Stimulated activated CD8-positive, alpha-beta memory T cell treated with anti-CD3 and anti-CD28 coated beads, Interleukin-15, amount 100 ng/mL, for 48 hours (primary cell): ENCODE measurements around the gene HAUS7.
A peak's percentile ranks its signal among the peaks of the same experiment; 100 is the strongest.

Experiments used
- DNase-seq, 2 donors: peaks; one replicate each; pipeline ENCODE4 v3.0.0-alpha.2; 2020; ENCODE audit warnings: low read depth in 2 of 2

Gene HAUS7

DNA sequence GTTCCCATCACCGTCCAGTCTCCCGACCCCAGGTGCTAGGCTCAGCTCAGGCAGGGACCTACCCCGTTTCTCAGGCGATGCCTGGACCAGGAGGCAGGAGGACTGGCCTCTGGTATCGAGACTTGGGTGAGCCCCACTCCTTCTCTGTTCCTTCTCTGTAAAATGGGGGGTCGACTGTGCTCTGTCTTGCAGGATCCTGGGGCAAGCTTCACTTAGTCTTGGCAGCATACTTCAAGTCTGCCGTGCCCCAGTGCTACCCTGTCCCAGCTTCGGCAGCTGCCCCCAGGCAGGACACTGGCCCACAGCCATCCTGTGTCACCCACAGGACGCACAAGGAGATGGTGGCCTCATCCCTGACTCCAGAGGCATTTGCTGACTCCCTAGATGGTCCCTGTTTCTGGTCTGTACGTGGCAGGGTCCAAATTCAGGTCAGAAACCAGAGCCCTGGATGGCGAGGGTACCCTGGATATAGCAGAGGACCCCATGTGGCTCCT is 7.0 kb upstream of the HAUS7 start:
- DNase-seq: no peak

DNA sequence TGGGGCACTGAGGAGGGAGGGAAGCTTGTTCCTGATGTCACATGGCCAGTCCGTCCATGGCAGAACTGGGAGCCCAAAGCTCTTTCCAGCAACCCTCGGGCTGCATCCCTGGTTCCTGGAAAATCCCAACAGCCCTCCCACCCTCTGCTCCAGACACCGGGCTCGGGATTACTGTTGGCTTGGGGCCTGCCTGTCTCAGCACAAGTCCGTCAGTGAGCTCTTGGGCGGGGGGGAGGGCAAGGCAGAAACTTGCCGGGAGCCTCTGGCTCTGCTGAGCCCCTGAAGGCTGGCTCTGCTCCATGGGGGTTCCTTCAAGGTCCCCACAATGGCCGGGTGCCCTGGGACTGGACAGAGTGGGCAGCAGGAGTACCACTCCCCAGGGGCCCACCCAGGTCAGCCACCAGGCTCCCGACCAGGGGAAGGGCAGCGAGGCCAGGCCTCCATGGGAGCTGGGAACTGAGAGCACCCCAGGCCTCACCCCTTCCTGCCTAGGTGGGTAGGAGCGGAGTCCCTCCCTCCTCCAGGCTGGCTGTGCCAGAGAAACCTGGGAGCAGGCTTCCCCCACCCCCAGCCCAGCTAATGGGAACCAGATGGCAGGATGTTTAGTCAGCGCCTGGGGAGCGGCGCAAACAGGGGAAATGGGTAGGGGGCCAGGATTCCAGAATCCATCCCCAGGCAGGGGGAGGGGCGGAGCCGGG is 6.4 kb upstream of the HAUS7 start:
- no peak for DNase-seq

GRCh38 chrX:153475751-153476281 is 5.4 kb upstream of the HAUS7 start:
- DNase-seq: no peak

- DNase-seq: no peak
Observed at GRCh38 chrX:153475271-153475670, 4.9 kb upstream of the HAUS7 start.

- peak in 1 of 2 donors; percentile 10 for DNase-seq
Observed at GRCh38 chrX:153474718-153475117, 4.3 kb upstream of the HAUS7 start.

GRCh38 chrX:153474266-153474665 is 3.9 kb upstream of the HAUS7 start:
- DNase-seq: no peak

DNA sequence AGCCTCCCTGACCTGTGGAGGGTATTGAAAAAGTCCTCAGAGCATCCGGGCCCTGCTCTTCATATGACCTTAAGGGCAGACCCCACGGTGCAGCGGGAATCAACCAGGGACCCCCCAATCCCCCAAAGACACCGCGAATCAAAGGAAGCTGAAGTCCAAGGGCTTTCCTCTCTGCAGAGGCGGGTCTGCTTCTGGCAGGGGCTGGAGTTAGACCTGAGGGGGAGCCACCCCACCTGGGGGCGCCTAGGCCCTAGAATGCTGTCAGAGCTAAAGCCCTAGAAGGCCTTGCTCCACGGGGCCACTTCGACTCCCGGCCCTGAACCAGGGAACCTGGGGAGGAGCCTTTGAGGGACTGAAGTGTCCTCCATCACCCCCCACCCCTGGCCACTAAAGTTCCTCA is 2.8 kb upstream of the HAUS7 start:
- DNase-seq: no peak

DNA sequence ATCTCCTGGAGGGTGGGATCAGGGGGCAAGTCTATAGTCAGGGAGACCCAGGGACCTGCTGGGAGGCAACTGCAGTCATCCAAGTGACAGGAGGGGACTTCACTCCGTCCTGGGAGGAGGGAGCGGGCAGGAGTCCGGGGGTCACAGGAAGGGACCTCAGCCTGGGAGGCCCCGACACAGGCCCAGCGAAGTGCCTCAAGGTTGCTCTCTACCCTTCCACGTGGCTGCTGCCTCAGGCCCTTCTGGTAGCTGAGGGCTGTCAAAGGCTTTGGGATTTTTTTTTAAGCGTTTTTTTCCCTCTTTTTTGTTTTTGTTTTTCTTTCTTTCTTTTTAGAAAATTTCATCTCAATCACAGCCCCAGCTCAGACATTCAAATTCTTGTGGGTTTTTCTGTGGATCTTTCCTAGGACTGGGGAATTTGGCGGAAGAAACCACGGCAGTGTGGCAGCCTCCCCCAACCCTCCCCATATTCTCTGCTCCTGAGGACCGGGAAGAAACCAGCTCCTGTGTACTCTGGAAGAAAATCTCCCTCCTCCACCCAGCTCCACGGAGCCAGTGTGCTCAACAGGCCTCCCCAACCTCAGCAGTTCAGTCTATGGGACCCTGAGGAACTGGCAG is 1.4 kb upstream of the HAUS7 start:
- no peak for DNase-seq

DNA sequence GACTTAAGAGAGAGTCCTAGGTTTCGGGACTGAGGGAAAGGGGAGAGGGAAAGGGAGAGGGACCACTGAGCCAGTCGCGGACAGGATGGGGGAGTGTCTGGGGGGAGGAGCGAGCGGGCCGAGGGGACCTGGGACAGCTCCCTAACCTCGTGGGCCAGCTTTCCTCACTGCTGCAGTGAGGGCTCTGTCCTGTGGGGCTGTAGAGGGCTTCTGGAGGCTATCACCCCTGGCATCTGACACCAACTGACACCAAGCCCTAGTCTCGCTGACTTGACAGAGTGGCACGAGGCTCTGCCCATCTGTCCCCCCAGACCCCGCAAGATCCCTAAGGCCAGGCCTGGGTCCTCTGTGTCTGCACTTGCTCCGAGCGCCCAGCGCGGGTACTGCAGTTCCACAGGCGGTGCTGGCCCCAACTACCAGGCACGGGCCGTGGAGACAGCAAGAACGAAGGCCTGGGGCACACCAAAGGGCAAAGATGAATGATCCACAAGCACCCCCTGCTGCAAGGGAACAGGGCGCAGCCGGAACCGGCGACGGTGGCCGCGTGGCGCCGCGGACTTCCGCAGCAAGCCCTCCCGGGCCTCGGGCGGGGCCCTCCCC is 465 bp downstream of the HAUS7 start:
- peak in 1 of 2 donors; percentile 27 for DNase-seq

DNA sequence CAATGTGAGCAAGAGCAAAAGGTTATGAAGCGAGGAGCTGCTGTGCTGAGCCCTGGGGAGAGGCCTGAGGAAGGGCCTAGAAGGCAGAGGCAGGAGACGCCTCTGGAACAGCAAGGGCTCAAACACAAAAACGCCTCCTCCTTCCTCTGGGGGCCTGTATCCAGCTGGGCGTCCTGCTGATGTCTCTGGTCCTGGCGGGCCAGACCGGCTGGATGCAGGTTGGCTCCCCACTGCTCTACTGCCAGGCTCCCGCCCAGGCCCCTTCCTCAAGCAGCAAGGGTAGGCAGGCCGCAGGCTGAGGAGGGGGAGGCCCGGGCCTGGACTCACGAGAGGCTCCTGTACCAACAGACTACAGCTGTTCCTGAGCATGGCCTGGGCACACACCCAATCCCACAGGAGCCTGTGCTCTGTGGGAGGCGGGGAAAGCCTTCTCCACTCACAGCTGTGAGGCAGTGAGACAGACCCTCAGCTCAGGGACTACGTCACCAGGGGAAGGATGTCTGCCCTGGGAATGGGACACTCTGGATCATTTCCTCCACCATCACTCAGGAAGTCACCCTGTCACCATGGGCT is 2.3 kb downstream of the HAUS7 start:
- no peak for DNase-seq

DNA sequence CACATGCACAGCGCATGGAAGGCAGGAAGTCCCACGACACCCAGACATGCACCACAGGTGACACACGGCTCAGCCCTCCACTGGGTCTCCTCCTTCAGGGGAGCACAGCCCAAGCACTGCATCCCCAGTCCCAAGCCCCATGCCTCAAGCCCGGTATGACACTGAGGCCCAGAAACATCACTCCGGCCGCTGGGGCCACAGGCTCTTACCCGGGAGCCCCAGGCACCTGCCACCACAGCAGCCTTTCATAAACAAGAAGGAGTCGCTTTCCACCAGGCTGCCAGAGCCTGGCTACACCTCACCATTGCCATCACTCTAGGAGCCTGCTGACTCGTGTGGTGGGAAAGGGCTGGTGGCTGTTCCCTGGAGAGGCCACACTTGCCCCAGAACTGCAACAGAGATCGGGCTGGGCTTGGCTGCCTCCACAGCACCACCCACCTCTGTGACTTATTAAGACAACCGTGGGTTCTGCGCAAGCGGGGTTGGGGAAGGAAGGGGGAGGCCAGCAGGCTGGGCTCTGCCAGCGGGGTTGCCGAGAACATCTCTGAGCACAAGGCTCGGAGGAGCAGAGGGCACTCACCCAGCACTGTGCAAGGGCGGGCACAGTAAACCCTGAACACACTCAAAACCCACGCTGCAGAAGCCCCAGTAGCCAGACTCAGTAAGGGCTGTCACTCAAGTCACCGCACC is 4.5 kb downstream of the HAUS7 start:
- no peak for DNase-seq

- DNase-seq: no peak
Observed at GRCh38 chrX:153464116-153464515, 6.3 kb downstream of the HAUS7 start.

GRCh38 chrX:153463556-153463955 is 6.8 kb downstream of the HAUS7 start:
- DNase-seq: no peak

- no peak for DNase-seq
Observed at GRCh38 chrX:153463031-153463430, 7.3 kb downstream of the HAUS7 start.

- no peak for DNase-seq
Observed at GRCh38 chrX:153462291-153462690, 8.1 kb downstream of the HAUS7 start.

DNA sequence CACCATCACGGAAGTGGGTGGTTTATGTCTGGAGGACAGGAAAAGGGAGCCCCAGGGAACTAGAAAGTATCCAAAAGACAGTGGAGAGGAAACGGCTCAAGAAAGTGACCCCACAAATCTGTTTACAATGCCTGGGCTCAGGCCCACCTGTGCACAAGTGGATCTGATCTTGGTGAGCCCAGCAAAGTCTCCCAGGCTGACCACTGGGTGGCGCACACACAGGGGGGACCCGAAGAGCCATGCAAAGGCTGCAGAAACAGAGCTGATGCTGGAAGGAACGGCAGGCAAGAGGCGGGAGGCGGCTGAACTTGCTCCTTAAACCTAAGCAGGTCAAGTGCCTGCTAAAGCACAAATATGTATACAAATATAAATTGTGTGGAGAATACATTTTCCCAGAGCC is 9.6 kb downstream of the HAUS7 start:
- DNase-seq: peak in 1 of 2 donors; percentile 17

DNA sequence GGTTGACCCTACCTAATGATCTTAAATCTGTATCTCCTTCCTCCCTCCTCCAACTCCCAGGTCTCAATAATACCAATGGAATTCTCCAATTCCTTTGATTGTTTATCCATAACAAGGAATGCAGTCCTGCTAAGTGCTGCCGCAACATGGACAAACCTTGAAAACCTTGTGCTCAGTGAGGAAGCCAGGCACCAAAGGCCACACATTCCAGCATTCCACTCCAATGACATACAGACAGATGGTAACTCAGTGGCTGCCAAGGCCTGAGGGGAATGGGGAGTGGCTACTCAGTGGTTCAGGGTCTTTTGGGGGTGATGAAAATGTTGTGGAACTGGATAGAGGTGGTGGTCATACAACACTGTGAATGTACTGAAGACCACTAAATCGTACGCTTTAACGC is 10.4 kb downstream of the HAUS7 start:
- DNase-seq: no peak

DNA sequence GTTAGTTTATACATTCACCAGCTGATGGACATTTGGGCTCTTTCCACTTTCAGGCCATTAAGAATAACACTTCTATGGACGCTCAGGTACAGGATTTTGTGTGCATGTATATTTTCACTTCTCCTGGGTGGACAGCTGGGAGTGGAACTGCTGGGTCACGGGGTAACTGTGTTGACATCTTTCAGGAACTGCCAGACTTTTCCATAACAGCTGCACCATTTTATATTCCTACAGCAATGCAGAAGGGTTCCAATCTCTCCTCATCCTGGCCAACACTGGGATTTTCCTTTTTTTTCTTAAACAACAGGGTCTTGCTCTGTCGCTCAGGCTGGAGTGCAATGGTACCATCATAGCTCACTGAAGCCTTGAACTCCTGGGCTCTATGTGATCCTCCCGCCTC is 11.9 kb downstream of the HAUS7 start:
- no peak for DNase-seq

DNA sequence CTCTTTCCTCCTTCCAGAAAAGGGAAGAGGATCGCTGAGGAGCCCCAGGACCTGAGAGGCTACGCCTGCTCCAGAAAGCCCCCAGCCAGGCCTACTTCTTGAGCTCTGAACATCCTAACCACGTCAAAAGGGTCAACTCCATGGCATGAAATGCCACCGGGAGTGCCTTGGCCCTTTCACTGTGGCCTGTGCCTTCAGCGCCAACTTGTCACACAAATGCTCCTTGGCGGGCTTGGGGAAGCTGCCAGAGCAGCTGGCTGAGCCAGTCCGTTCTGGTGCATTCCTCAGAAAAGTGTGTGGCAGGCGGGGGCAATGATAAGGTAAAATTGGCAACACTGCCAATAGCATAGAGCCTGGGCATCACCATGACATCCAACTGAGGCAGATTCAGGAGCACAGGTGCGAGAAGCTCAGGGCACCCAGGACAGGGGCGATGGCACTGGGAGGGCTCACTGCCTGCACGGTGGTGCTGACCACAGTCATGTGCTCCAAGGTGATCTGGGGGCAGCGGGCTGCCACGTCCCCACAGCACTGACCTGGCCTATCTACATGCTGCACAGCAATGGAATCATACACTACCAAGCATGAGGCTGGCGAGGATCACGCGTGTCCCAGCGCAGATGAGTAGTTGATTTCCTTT is 12.4 kb downstream of the HAUS7 start:
- no peak for DNase-seq

- no peak for DNase-seq
Observed at GRCh38 chrX:153457136-153457825, 13.1 kb downstream of the HAUS7 start.

GRCh38 chrX:153456704-153457103 is 13.7 kb downstream of the HAUS7 start:
- DNase-seq: no peak
